Measurements from ENCODE around the gene FKBP4. TPM values are rescaled to one million over a fixed set of nuclear protein-coding genes. Genes with fewer than 3 reads are reported as not detected.

Gene FKBP4
- total and polyA plus RNA-seq, 2 of the 13 experiments (the other 11 are each of a cell fraction or from before 2014, with no cell fraction given), result 25.7 to 66.1 TPM

- TF ChIP-seq ZNF468 (CRISPR knock-in tag; IDR thresholded peaks at IDR 0.05) (no peak), RCOR2 (CRISPR knock-in tag; IDR thresholded peaks at IDR 0.05) (no peak), ZNF367 (CRISPR knock-in tag; IDR thresholded peaks at IDR 0.05; ENCODE audit: borderline replicate concordance) (no peak), GMEB2 (CRISPR knock-in tag; IDR thresholded peaks at IDR 0.05; ENCODE audit: low read depth) (no peak), REPIN1 (CRISPR knock-in tag; IDR thresholded peaks at IDR 0.05; ENCODE audit: borderline replicate concordance, low read depth) (no peak), XRCC5 (optimal IDR thresholded peaks at IDR 0.05; ENCODE audit: low read length) (peak; percentile 27), PRPF4 (IDR thresholded peaks at IDR 0.05; ENCODE audit: low read depth, low read length, poor library complexity, severe bottlenecking) (no peak), ZBTB7A (CRISPR knock-in tag; IDR thresholded peaks at IDR 0.05) (no peak), CEBPB (IDR thresholded peaks at IDR 0.05; ENCODE audit: borderline replicate concordance, low read depth, low read length) (no peak), ZNF484 (CRISPR knock-in tag; IDR thresholded peaks at IDR 0.05; ENCODE audit: borderline replicate concordance, low read depth) (no peak), E2F2 (CRISPR knock-in tag; IDR thresholded peaks at IDR 0.05; ENCODE audit: borderline replicate concordance) (no peak), AHDC1 (CRISPR knock-in tag; IDR thresholded peaks at IDR 0.05; ENCODE audit: borderline replicate concordance) (no peak), HBP1 (CRISPR knock-in tag; IDR thresholded peaks at IDR 0.05; ENCODE audit: low read depth) (no peak), BRF2 (CRISPR knock-in tag; IDR thresholded peaks at IDR 0.05) (no peak), HMGA1 (CRISPR knock-in tag; conservative IDR thresholded peaks at IDR 0.05) (no peak)
Observed at GRCh38 chr12:2795291-2796186, 769 bp downstream of the FKBP4 start (continued).

Measured in HepG2 (cell line).